ENCODE measurements around the gene AGMAT.

AGMAT gene

DNA sequence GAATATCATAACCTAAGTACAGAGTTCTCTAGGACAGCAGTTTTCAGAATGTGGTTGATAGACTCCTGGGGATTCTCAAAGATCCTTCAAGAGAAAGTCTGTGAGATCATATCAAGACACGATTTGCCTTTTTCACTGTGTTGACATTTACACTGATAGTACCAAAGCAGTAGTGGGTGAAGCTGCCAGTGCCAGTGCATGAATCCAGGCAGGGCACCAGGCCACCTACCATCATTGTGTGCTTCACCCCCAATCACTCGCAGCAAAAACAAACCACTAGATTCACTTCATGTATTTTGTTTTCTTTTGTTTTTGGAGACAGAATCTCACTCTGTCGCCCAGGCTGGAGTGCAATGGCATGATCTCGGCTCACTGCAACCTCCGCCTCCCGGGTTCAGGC lies 34.3 kb downstream of the AGMAT start:
- Histone ChIP-seq H2AK5ac (ENCODE audit: low read length) (no peak overlapping the region), H3K79me1 (ENCODE audit: low read length) (no peaks in the 10 kb centered on the region), H2BK12ac (ENCODE audit: low read length) (no peak overlapping the region), H3K14ac (ENCODE audit: low read length) (no peak overlapping the region), H4K91ac (ENCODE audit: low read depth, low read length) (no peak overlapping the region), H4K12ac (ENCODE audit: low read depth, low read length) (no peak overlapping the region), H3K9me3 (ENCODE audit: insufficient read depth, low read depth, low read length) (peaks cover 1% of the 10 kb centered on the region), H2BK120ac (ENCODE audit: insufficient read depth, low read length, poor library complexity) (no peak overlapping the region), H3K79me2 (ENCODE audit: control insufficient read depth, insufficient read depth, low read length, poor library complexity) (no peaks in the 10 kb centered on the region), H3K27me3 (ENCODE audit: insufficient read depth, low read length) (no peaks in the 10 kb centered on the region), H3K9ac (ENCODE audit: low read length) (no peak overlapping the region), H3K27ac (ENCODE audit: low read depth, low read length) (no peak overlapping the region), H2BK5ac (ENCODE audit: low read depth, low read length, poor library complexity) (no peak overlapping the region), H3K4me1 (ENCODE audit: control insufficient read depth in 1 of 2, insufficient read depth in 2 of 2, low read length in 2 of 2) (no peaks in the 10 kb centered on the region), H3K4me3 (ENCODE audit: low read depth, low read length) (no peak overlapping the region), H3K18ac (ENCODE audit: low read length) (no peak overlapping the region), H4K8ac (ENCODE audit: low read depth, low read length) (no peak overlapping the region), H3K4me2 (ENCODE audit: low read length) (no peak overlapping the region), H3K36me3 (ENCODE audit: control insufficient read depth in 1 of 2, insufficient read depth in 2 of 2, low read length in 2 of 2) (peaks cover 18 to 24% of the 10 kb centered on the region in 2 experiments), H3K23ac (ENCODE audit: low read length) (no peak overlapping the region), H2AFZ (ENCODE audit: insufficient read depth, low read length, poor library complexity) (no peak overlapping the region), H3K4ac (ENCODE audit: low read depth, low read length) (no peak overlapping the region)
- DNase-seq = no peak
- WGBS (ENCODE audit: extremely low coverage, insufficient coverage, insufficient read length) = no CpG with 5 or more reads among the region's 6 CpGs

DNA sequence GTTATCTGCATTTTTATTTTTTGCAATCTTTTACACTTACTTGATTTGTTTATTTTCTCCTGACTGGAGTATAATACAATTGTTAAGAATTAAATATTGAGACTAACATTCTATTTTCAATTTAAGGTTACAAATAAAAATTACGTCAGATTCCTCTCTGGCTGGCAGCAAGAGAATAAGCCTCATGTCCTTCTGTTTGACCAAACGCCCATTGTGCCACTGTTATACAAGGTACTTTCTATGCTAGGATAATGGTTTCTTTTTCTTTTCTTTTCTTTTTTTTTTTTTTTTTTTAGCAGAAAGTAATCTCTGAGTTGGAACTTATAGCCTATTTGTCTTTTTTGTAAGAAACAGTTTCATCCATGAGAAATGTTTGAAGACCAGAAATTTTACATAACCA lies 38.2 kb downstream of the AGMAT start:
- no CpG with 5 or more reads among the region's 2 CpGs for WGBS (ENCODE audit: extremely low coverage, insufficient coverage, insufficient read length)
- Histone ChIP-seq H3K27me3 (ENCODE audit: insufficient read depth, low read length) (no peaks in the 10 kb centered on the region), H2AFZ (ENCODE audit: insufficient read depth, low read length, poor library complexity) (no peak overlapping the region), H2BK12ac (ENCODE audit: low read length) (no peak overlapping the region), H3K9ac (ENCODE audit: low read length) (no peak overlapping the region), H4K12ac (ENCODE audit: low read depth, low read length) (no peak overlapping the region), H3K27ac (ENCODE audit: low read depth, low read length) (no peak overlapping the region), H3K79me1 (ENCODE audit: low read length) (no peaks in the 10 kb centered on the region), H3K4ac (ENCODE audit: low read depth, low read length) (no peak overlapping the region), H3K9me3 (ENCODE audit: insufficient read depth, low read depth, low read length) (peaks cover 1% of the 10 kb centered on the region), H4K8ac (ENCODE audit: low read depth, low read length) (no peak overlapping the region), H3K4me1 (ENCODE audit: control insufficient read depth in 1 of 2, insufficient read depth in 2 of 2, low read length in 2 of 2) (peaks cover 0 to 3% of the 10 kb centered on the region in 2 experiments), H3K18ac (ENCODE audit: low read length) (no peak overlapping the region), H3K36me3 (ENCODE audit: control insufficient read depth in 1 of 2, insufficient read depth in 2 of 2, low read length in 2 of 2) (peaks cover 24 to 35% of the 10 kb centered on the region in 2 experiments), H3K14ac (ENCODE audit: low read length) (no peak overlapping the region), H2BK5ac (ENCODE audit: low read depth, low read length, poor library complexity) (no peak overlapping the region), H4K91ac (ENCODE audit: low read depth, low read length) (no peak overlapping the region), H3K4me2 (ENCODE audit: low read length) (no peak overlapping the region), H3K79me2 (ENCODE audit: control insufficient read depth, insufficient read depth, low read length, poor library complexity) (no peaks in the 10 kb centered on the region), H2BK120ac (ENCODE audit: insufficient read depth, low read length, poor library complexity) (no peak overlapping the region), H3K23ac (ENCODE audit: low read length) (no peak overlapping the region), H2AK5ac (ENCODE audit: low read length) (no peak overlapping the region), H3K4me3 (ENCODE audit: low read depth, low read length) (no peak overlapping the region)
- DNase-seq = no peak

DNA sequence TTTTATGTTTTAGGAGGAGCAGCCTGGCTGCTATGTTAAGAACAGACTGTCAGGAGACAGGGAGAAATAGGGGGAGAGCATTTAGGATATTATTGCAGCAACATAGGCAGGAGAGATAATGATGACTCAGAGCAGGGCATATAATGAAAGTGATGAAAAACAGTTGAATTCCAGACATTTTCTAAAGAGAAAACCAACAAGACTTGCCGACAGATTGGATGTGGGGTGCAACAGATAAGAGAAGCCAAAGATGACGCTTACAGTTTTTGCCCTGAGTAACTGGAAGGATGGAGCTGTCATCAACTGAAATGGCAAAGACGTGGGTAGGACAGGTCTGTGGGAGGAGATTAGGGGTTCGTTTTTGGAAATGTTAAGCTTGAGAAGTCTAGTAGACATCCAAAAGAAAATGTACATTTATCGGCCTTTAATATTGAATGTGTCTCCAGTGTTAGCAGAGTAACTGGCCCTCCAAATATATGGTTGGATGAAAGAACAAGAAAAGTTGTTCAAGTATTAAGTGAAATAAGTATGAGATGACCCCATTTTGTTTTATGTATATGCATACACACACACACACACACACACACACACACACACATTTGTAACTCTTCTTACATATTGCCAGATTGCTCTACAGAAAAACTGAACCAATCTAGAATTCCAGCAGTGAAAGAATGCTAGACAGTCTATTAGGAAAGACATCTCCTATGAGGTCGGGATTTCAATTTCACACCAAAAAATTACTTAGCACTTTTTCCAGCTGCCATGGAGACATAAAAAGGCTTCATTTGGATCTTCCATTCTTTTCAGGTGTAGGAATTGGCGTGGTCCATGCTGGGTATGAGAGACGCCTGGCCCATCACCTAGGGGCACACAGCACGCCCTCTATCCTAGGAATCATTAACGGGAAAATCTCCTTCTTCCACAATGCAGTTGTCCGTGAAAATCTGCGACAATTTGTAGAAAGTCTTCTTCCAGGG lies 41.0 kb downstream of the AGMAT start:
- peaks cover 1% of the 10 kb centered on the region for H3K9me3 ChIP-seq (ENCODE audit: insufficient read depth, low read depth, low read length)
- no peak overlapping the region for H3K23ac ChIP-seq (ENCODE audit: low read length)
- H3K27ac ChIP-seq (ENCODE audit: low read depth, low read length) = no peak overlapping the region
- H3K4me2 ChIP-seq (ENCODE audit: low read length) = no peak overlapping the region
- H3K9ac ChIP-seq (ENCODE audit: low read length) = no peak overlapping the region
- peaks cover 32 to 41% of the 10 kb centered on the region in 2 experiments for H3K36me3 ChIP-seq (ENCODE audit: control insufficient read depth in 1 of 2, insufficient read depth in 2 of 2, low read length in 2 of 2)
- no peaks in the 10 kb centered on the region for H3K27me3 ChIP-seq (ENCODE audit: insufficient read depth, low read length)
- no CpG with 5 or more reads among the region's 12 CpGs for whole genome bisulfite sequencing (ENCODE audit: extremely low coverage, insufficient coverage, insufficient read length)
- DNase-seq = peak in 1 of 2 donors; percentile 38
- H3K4me3 ChIP-seq (ENCODE audit: low read depth, low read length) = no peak overlapping the region
- H3K79me1 ChIP-seq (ENCODE audit: low read length) = no peaks in the 10 kb centered on the region
- no peak overlapping the region for H2BK120ac ChIP-seq (ENCODE audit: insufficient read depth, low read length, poor library complexity)
- H2BK5ac ChIP-seq (ENCODE audit: low read depth, low read length, poor library complexity) = no peak overlapping the region
- no peak overlapping the region for H2BK12ac ChIP-seq (ENCODE audit: low read length)
- no peak overlapping the region for H2AFZ ChIP-seq (ENCODE audit: insufficient read depth, low read length, poor library complexity)
- no peak overlapping the region for H3K18ac ChIP-seq (ENCODE audit: low read length)
- no peak overlapping the region for H3K14ac ChIP-seq (ENCODE audit: low read length)
- H4K12ac ChIP-seq (ENCODE audit: low read depth, low read length) = no peak overlapping the region
- H4K8ac ChIP-seq (ENCODE audit: low read depth, low read length) = no peak overlapping the region
- H2AK5ac ChIP-seq (ENCODE audit: low read length) = no peak overlapping the region
- no peak overlapping the region for H4K91ac ChIP-seq (ENCODE audit: low read depth, low read length)
- H3K4me1 ChIP-seq (ENCODE audit: control insufficient read depth in 1 of 2, insufficient read depth in 2 of 2, low read length in 2 of 2) = peaks cover 0 to 3% of the 10 kb centered on the region in 2 experiments
- no peak overlapping the region for H3K4ac ChIP-seq (ENCODE audit: low read depth, low read length)
- H3K79me2 ChIP-seq (ENCODE audit: control insufficient read depth, insufficient read depth, low read length, poor library complexity) = no peaks in the 10 kb centered on the region

DNA sequence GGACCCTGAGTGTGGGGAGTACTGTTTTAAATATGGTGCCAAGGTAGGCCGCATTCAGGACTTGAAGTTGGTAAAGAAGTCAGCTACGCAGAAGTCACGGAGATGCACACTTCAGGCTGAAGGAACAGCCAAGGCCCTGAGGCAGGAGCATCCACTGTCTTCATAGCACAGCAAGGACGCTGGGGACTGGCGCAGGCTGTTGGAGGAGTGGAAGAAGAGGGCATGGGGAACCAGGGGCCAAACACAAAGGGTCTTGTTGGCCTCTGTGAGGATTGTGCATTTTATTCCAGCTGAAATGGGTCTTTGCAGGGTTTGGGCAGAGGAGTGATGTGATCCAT lies 41.6 kb downstream of the AGMAT start:
- peaks cover 32 to 40% of the 10 kb centered on the region in 2 experiments for H3K36me3 ChIP-seq (ENCODE audit: control insufficient read depth in 1 of 2, insufficient read depth in 2 of 2, low read length in 2 of 2)
- WGBS (ENCODE audit: extremely low coverage, insufficient coverage, insufficient read length) = no CpG with 5 or more reads among the region's 5 CpGs
- H4K12ac ChIP-seq (ENCODE audit: low read depth, low read length) = no peak overlapping the region
- H4K91ac ChIP-seq (ENCODE audit: low read depth, low read length) = no peak overlapping the region
- no peak overlapping the region for H2AFZ ChIP-seq (ENCODE audit: insufficient read depth, low read length, poor library complexity)
- no peak overlapping the region for H3K23ac ChIP-seq (ENCODE audit: low read length)
- H3K18ac ChIP-seq (ENCODE audit: low read length) = no peak overlapping the region
- H3K4me1 ChIP-seq (ENCODE audit: control insufficient read depth in 1 of 2, insufficient read depth in 2 of 2, low read length in 2 of 2) = peaks cover 0 to 3% of the 10 kb centered on the region in 2 experiments
- no peak overlapping the region for H2BK12ac ChIP-seq (ENCODE audit: low read length)
- H3K27ac ChIP-seq (ENCODE audit: low read depth, low read length) = no peak overlapping the region
- H2AK5ac ChIP-seq (ENCODE audit: low read length) = no peak overlapping the region
- no peak overlapping the region for H4K8ac ChIP-seq (ENCODE audit: low read depth, low read length)
- H3K4me2 ChIP-seq (ENCODE audit: low read length) = no peak overlapping the region
- H2BK5ac ChIP-seq (ENCODE audit: low read depth, low read length, poor library complexity) = no peak overlapping the region
- H3K9me3 ChIP-seq (ENCODE audit: insufficient read depth, low read depth, low read length) = peaks cover 1% of the 10 kb centered on the region
- H3K4ac ChIP-seq (ENCODE audit: low read depth, low read length) = no peak overlapping the region
- H3K9ac ChIP-seq (ENCODE audit: low read length) = no peak overlapping the region
- no peaks in the 10 kb centered on the region for H3K79me1 ChIP-seq (ENCODE audit: low read length)
- no peaks in the 10 kb centered on the region for H3K27me3 ChIP-seq (ENCODE audit: insufficient read depth, low read length)
- no peak overlapping the region for H2BK120ac ChIP-seq (ENCODE audit: insufficient read depth, low read length, poor library complexity)
- no peak overlapping the region for H3K4me3 ChIP-seq (ENCODE audit: low read depth, low read length)
- no peaks in the 10 kb centered on the region for H3K79me2 ChIP-seq (ENCODE audit: control insufficient read depth, insufficient read depth, low read length, poor library complexity)
- DNase-seq = no peak
- H3K14ac ChIP-seq (ENCODE audit: low read length) = no peak overlapping the region
